ENCODE measurements around the gene DMAC2. TPM values are rescaled to one million over a fixed set of nuclear protein-coding genes. Genes with fewer than 3 reads are reported as not detected.
A peak's percentile ranks its signal among the peaks of the same experiment; 100 is the strongest.

Gene DMAC2
- polyA plus RNA-seq, 1 of the 3 experiments (the other 2 are of a cell fraction): 71.4 TPM

GRCh38 chr19:41411968-41412265, 27.8 kb downstream of the DMAC2 start:
- ChIA-PET POLR2A (no interaction called here), CTCF (interaction anchor here (2.2 kb wide), 1 partner anchor 104 kb away, joined by 5 read pairs; no protein-coding TSS in a partner anchor)
- no peak overlapping the region for H3K9ac ChIP-seq
- no peaks in the 10 kb centered on the region for H3F3A ChIP-seq (replicated peaks; ENCODE audit: insufficient read depth)
- no peak overlapping the region for H3K4me2 ChIP-seq
- H3K27me3 ChIP-seq (ENCODE audit: insufficient read depth): no peaks in the 10 kb centered on the region
- H3K9me2 ChIP-seq: no peaks in the 10 kb centered on the region
- H3K79me2 ChIP-seq (ENCODE audit: insufficient read depth): no peaks in the 10 kb centered on the region
- TF ChIP-seq SIN3A (IDR thresholded peaks at IDR 0.05; ENCODE audit: borderline replicate concordance, low read depth, low read length): no peak
- no peak for TF ChIP-seq RCOR1 (IDR thresholded peaks at IDR 0.05; ENCODE audit: low read length)
- no peak for TF ChIP-seq TAF1 (IDR thresholded peaks at IDR 0.05; ENCODE audit: borderline replicate concordance, low read depth, low read length)
- no peak for TF ChIP-seq ELF1 (IDR thresholded peaks at IDR 0.05)
- no peak for TF ChIP-seq YY1 (IDR thresholded peaks at IDR 0.05; ENCODE audit: low read depth)
- no peak for TF ChIP-seq RAD21 (IDR thresholded peaks at IDR 0.05; ENCODE audit: low read length)
- no peak for TF ChIP-seq EP300 (IDR thresholded peaks at IDR 0.05; ENCODE audit: borderline replicate concordance in 1 of 2, low read depth in 1 of 2, low read length in 1 of 2)
- TF ChIP-seq RXRA (IDR thresholded peaks at IDR 0.05; ENCODE audit: borderline replicate concordance, low read depth): no peak
- no peak for TF ChIP-seq MAX (IDR thresholded peaks at IDR 0.05; ENCODE audit: low read depth)
- TF ChIP-seq NFIC (IDR thresholded peaks at IDR 0.05; ENCODE audit: borderline replicate concordance): no peak
- no peak for TF ChIP-seq IRF3 (IDR thresholded peaks at IDR 0.05; ENCODE audit: low read depth, low read length)
- TF ChIP-seq FOSL2 (IDR thresholded peaks at IDR 0.05; ENCODE audit: borderline replicate concordance, low read depth): no peak
- no peak for TF ChIP-seq CHD2 (IDR thresholded peaks at IDR 0.05; ENCODE audit: low read length, partially characterized antibody)
- TF ChIP-seq TEAD4 (IDR thresholded peaks at IDR 0.05; ENCODE audit: borderline replicate concordance, insufficient read depth): no peak
- no peak for TF ChIP-seq SMC3 (IDR thresholded peaks at IDR 0.05; ENCODE audit: low read depth, low read length)
- TF ChIP-seq USF1 (IDR thresholded peaks at IDR 0.05; ENCODE audit: borderline replicate concordance, low read depth): no peak
- no peak for TF ChIP-seq CTCF (IDR thresholded peaks at IDR 0.05)
- H3K36me3 ChIP-seq (replicated peaks in 1 of 2; ENCODE audit: control insufficient read depth in 1 of 2, insufficient read depth in 2 of 2, low read length in 1 of 2): peaks cover 0 to 23% of the 10 kb centered on the region in 2 experiments
- H3K4me3 ChIP-seq (ENCODE audit: low read depth in 2 of 2, low read length in 1 of 2): no peak overlapping the region
- peak overlapping the region in 1 of 2 experiments; percentile 23; a peak in 1 of 4 replicates for H3K27ac ChIP-seq (ENCODE audit: low read depth in 2 of 2, low read length in 1 of 2)
- no peak overlapping the region for H2AFZ ChIP-seq (ENCODE audit: low read depth)
- 62% methylated on average over 11 of the region's 11 CpGs for WGBS (ENCODE audit: low lambda C conversion rate)
- peaks cover 0 to 12% of the 10 kb centered on the region in 2 experiments; a peak in 1 of 4 replicates for H3K4me1 ChIP-seq (ENCODE audit: control insufficient read depth in 1 of 2, insufficient read depth in 2 of 2, low read depth in 1 of 2, low read length in 1 of 2)
- DNase-seq: no peak
- H4K20me1 ChIP-seq (ENCODE audit: insufficient read depth): no peaks in the 10 kb centered on the region
- H3K9me3 ChIP-seq: no peaks in the 10 kb centered on the region
